Astrocyte (in vitro differentiated cells and primary cell): ENCODE data around the gene CTU1.

ENCODE experiments used
- EZH2 ChIP-seq: IDR thresholded peaks from 2 replicates; pipeline ENCODE4 v1.6.1; 2012; ENCODE audit warnings: mild to moderate bottlenecking, low read length, inconsistent platforms; ENCODE audit not compliant: insufficient read depth
- TF ChIP-seq, protein P1 (sequence below): IDR thresholded peaks from 2 replicates; pipeline ENCODE4 v1.5.1; 2011; ENCODE audit warnings: low read depth, mild to moderate bottlenecking, inconsistent platforms, low read length, moderate library complexity; ENCODE audit not compliant: insufficient read depth

GRCh38 chr19:51129716-51130115 is 21.5 kb upstream of the CTU1 start:
- TF ChIP-seq, protein P1, sequence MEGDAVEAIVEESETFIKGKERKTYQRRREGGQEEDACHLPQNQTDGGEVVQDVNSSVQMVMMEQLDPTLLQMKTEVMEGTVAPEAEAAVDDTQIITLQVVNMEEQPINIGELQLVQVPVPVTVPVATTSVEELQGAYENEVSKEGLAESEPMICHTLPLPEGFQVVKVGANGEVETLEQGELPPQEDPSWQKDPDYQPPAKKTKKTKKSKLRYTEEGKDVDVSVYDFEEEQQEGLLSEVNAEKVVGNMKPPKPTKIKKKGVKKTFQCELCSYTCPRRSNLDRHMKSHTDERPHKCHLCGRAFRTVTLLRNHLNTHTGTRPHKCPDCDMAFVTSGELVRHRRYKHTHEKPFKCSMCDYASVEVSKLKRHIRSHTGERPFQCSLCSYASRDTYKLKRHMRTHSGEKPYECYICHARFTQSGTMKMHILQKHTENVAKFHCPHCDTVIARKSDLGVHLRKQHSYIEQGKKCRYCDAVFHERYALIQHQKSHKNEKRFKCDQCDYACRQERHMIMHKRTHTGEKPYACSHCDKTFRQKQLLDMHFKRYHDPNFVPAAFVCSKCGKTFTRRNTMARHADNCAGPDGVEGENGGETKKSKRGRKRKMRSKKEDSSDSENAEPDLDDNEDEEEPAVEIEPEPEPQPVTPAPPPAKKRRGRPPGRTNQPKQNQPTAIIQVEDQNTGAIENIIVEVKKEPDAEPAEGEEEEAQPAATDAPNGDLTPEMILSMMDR, result no peak
- no peak for TF ChIP-seq EZH2
